Ureter (tissue), 1 donor: ENCODE data around the gene DGKG. TPM values are rescaled to one million over a fixed set of nuclear protein-coding genes. Genes with fewer than 3 reads are reported as not detected.
A peak's percentile ranks its signal among the peaks of the same experiment; 100 is the strongest.

Experiments used
- DNase-seq: peaks from one replicate; pipeline ENCODE4 v3.0.0-alpha.2; 2020; ENCODE audit warnings: low spot score
- total RNA-seq: library from RNA; stranded (reverse); gene quantifications from one replicate; pipeline ENCODE4 v1.2.4, GENCODE V29; 2023
- donor health status: DM: yes; HTN: yes; CAD: no.

Gene DGKG
- total RNA-seq, 1 donor from 2014 or later, result 16.2 TPM

GRCh38 chr3:186109897-186110803, 251.9 kb downstream of the DGKG start:
- DNase-seq, result peak; percentile 50

- DNase-seq, result peak; percentile 99
Observed at GRCh38 chr3:186108941-186109865, 252.8 kb downstream of the DGKG start, which contains the start of gene ETV5. Gene ETV5 (minus strand): TSS chr3:186109089. CDS start chr3:186105868, 3,221 bp downstream.

- peak; percentile 49 for DNase-seq
Observed at GRCh38 chr3:186108106-186108940, 253.7 kb downstream of the DGKG start.

- peak; percentile 56 for DNase-seq
Observed at GRCh38 chr3:186107215-186108105, 254.6 kb downstream of the DGKG start.

GRCh38 chr3:186105543-186105942, 256.5 kb downstream of the DGKG start:
- no peak for DNase-seq

- DNase-seq, result no peak
Observed at GRCh38 chr3:186102687-186103086, 259.3 kb downstream of the DGKG start.

- no peak for DNase-seq
Observed at GRCh38 chr3:186100398-186100797, 261.6 kb downstream of the DGKG start.

GRCh38 chr3:186099178-186099577, 262.9 kb downstream of the DGKG start:
- DNase-seq, result no peak

GRCh38 chr3:186098740-186099139, 263.3 kb downstream of the DGKG start:
- no peak for DNase-seq

GRCh38 chr3:186097663-186098451, 264.2 kb downstream of the DGKG start:
- DNase-seq, result peak; percentile 54

GRCh38 chr3:186097317-186097662, 264.7 kb downstream of the DGKG start:
- no peak for DNase-seq

Other genes starting within 250 kb of the DGKG start
- gene CRYGS, start 182.1 kb upstream of the DGKG start, total RNA-seq, result 3.4 TPM
- gene TBCCD1, start 205.1 kb upstream of the DGKG start, total RNA-seq, result 12.0 TPM
- 30.0 TPM for gene DNAJB11, start 208.5 kb upstream of the DGKG start, total RNA-seq